Liver (tissue), 9 donors: ENCODE measurements around the gene CUX1. TPM values are rescaled to one million over a fixed set of nuclear protein-coding genes. Genes with fewer than 3 reads are reported as not detected.
"Not testable (repeated sequence)": the region's sequence is repeated elsewhere in the genome, so short reads cannot be mapped to it uniquely, and the experiment has no call there.

Experiments used
- DNase-seq: peaks from one replicate; pipeline ENCODE4 v3.0.0-alpha.2; 2017; ENCODE audit warnings: low spot score
- H3K27ac ChIP-seq, 2 donors: one replicate each; pipeline ENCODE4 v1.7.0; 2013; ENCODE audit warnings: inconsistent platforms in 2 of 2, low read length in 2 of 2, control low read depth in 1 of 2, low read depth in 1 of 2, mild to moderate bottlenecking in 1 of 2
- H3K27me3 ChIP-seq, 4 donors: one replicate each; pipeline versions ENCODE4 v1.6.1 to v1.7.0; 2013; ENCODE audit warnings: low read length in 3 of 4, inconsistent platforms in 1 of 4, mild to moderate bottlenecking in 1 of 4, moderate library complexity in 1 of 4; ENCODE audit not compliant: control insufficient read depth in 4 of 4, insufficient read depth in 4 of 4
- H3K36me3 ChIP-seq, 4 donors: one replicate each; pipeline versions ENCODE4 v1.6.1 to v1.7.0; 2013; ENCODE audit warnings: low read length in 3 of 4, mild to moderate bottlenecking in 3 of 4, low read depth in 1 of 4, moderate library complexity in 1 of 4; ENCODE audit not compliant: control insufficient read depth in 4 of 4, insufficient read depth in 3 of 4
- H3K4me1 ChIP-seq, 4 donors: one replicate each; pipeline versions ENCODE4 v1.6.1 to v1.7.0; 2013; ENCODE audit warnings: low read length in 3 of 4, mild to moderate bottlenecking in 3 of 4, moderate library complexity in 1 of 4; ENCODE audit not compliant: control insufficient read depth in 4 of 4, insufficient read depth in 4 of 4
- H3K4me3 ChIP-seq, 3 donors: one replicate each; pipeline versions ENCODE4 v1.6.1 to v1.7.0; 2013; ENCODE audit warnings: low read length in 3 of 3, control low read depth in 1 of 3, low read depth in 1 of 3, mild to moderate bottlenecking in 1 of 3
- H3K9ac ChIP-seq, 2 donors: one replicate each; pipeline ENCODE4 v1.7.0; 2013; ENCODE audit warnings: low read length in 2 of 2, mild to moderate bottlenecking in 2 of 2, moderate library complexity in 2 of 2, control low read depth in 1 of 2, low read depth in 1 of 2
- H3K9me3 ChIP-seq, 4 donors: one replicate each; pipeline versions ENCODE4 v1.6.1 to v1.7.0; 2013; ENCODE audit warnings: low read length in 3 of 4; ENCODE audit not compliant: control insufficient read depth in 4 of 4
- ATF3 ChIP-seq: IDR thresholded peaks from 2 replicates; pipeline ENCODE4 v1.6.1; 2016; ENCODE audit warnings: antibody characterized with exemption
- CTCF ChIP-seq: fragments of 150-350 bp; IDR thresholded peaks from 2 replicates; pipeline ENCODE4 v1.5.1; 2017; ENCODE audit warnings: improper control_type of control experiment, low read depth, low read length; ENCODE audit not compliant: missing input control
- EGR1 ChIP-seq, 2 donors: IDR thresholded peaks; 2 replicates each; pipeline ENCODE4 v1.6.1; 2016 to 2018; ENCODE audit warnings: antibody characterized with exemption in 2 of 2, low read depth in 2 of 2
- FOXA1 ChIP-seq: IDR thresholded peaks from 2 replicates; pipeline ENCODE4 v1.6.1; 2016; ENCODE audit warnings: antibody characterized with exemption
- FOXA2 ChIP-seq: IDR thresholded peaks from 2 replicates; pipeline ENCODE4 v1.6.1; 2016; ENCODE audit warnings: antibody characterized with exemption
- GABPA ChIP-seq, 2 donors: IDR thresholded peaks in 1 of 2; conservative IDR thresholded peaks in 1 of 2; 2 replicates each; pipeline ENCODE4 v1.6.1; 2016; ENCODE audit warnings: antibody characterized with exemption in 2 of 2, mild to moderate bottlenecking in 1 of 2, moderate library complexity in 1 of 2
- HNF4A ChIP-seq, 2 donors: conservative IDR thresholded peaks; 2 replicates each; pipeline ENCODE4 v1.6.1; 2016; ENCODE audit warnings: antibody characterized with exemption in 2 of 2, mild to moderate bottlenecking in 2 of 2
- HNF4G ChIP-seq: IDR thresholded peaks from 2 replicates; pipeline ENCODE4 v1.6.1; 2016; ENCODE audit warnings: antibody characterized with exemption
- JUND ChIP-seq, 2 donors: IDR thresholded peaks; 2 replicates each; pipeline ENCODE4 v1.6.1; 2016; ENCODE audit warnings: antibody characterized with exemption in 2 of 2
- MAX ChIP-seq: IDR thresholded peaks from 2 replicates; pipeline ENCODE4 v1.6.1; 2016; ENCODE audit warnings: antibody characterized with exemption
- NR2F2 ChIP-seq: IDR thresholded peaks from 2 replicates; pipeline ENCODE4 v1.6.1; 2016; ENCODE audit warnings: antibody characterized with exemption
- REST ChIP-seq: IDR thresholded peaks from 2 replicates; pipeline ENCODE4 v1.6.1; 2016; ENCODE audit warnings: antibody characterized with exemption, mild to moderate bottlenecking
- RXRA ChIP-seq, 2 donors: IDR thresholded peaks; 2 replicates each; pipeline ENCODE4 v1.6.1; 2017 to 2018; ENCODE audit warnings: antibody characterized with exemption in 2 of 2, mild to moderate bottlenecking in 1 of 2
- SP1 ChIP-seq: IDR thresholded peaks from 2 replicates; pipeline ENCODE4 v1.6.1; 2018; ENCODE audit warnings: antibody characterized with exemption, mild to moderate bottlenecking
- TAF1 ChIP-seq: conservative IDR thresholded peaks from 2 replicates; pipeline ENCODE4 v1.6.1; 2016; ENCODE audit warnings: antibody characterized with exemption, mild to moderate bottlenecking
- YY1 ChIP-seq: IDR thresholded peaks from 2 replicates; pipeline ENCODE4 v1.6.1; 2016; ENCODE audit warnings: antibody characterized with exemption, mild to moderate bottlenecking
- ZBTB33 ChIP-seq: IDR thresholded peaks from 2 replicates; pipeline ENCODE4 v1.6.1; 2016; ENCODE audit warnings: antibody characterized with exemption
- WGBS: extraction: QIAGEN DNeasy Blood & Tissue Kit; methylation state at CpG from one replicate; pipeline ENCODE4 v1.1.7; 2013; 5-methylcytosine and 5-hydroxymethylcytosine counted together
- polyA plus RNA-seq, 2 donors: library from polyadenylated mRNA; stranded (reverse) in 1 of 2; unstranded in 1 of 2; fragments of 200-250 nt in 1 of 2; fragments of >200 nt in 1 of 2; fragmentation: Nextera tagmentation in 1 of 2; extraction: Ambion mirVana in 1 of 2; gene quantifications; one replicate each; pipeline versions ENCODE4 v1.2.1 to v1.2.3, GENCODE V29; 2013 to 2015
- total RNA-seq, 2 donors: library from RNA; depleted of rRNA; stranded (reverse); fragments of >200 nt; gene quantifications; one replicate each; pipeline ENCODE4 v1.2.3, GENCODE V29; 2014
- donor health status: healthy.
- donor health status: healthy.
- donor health status: healthy.
- donor health status: healthy.
- donor health status: healthy.

CUX1 gene
- total and polyA plus RNA-seq, 4 donors: 18.6 to 40.6 (median 21.4) TPM

- TF ChIP-seq ATF3 (no peak), HNF4A (conservative IDR thresholded peaks at IDR 0.05) (no peak), NR2F2 (no peak), HNF4G (no peak), MAX (no peak)
These were observed 323.5 kb downstream of the CUX1 start (continued) for GRCh38 chr7:102140952-102141370.

- not testable (repeated sequence) for H3K4me1 ChIP-seq, H3K4me3 ChIP-seq, DNase-seq, H3K36me3 ChIP-seq, H3K9ac ChIP-seq, H3K27me3 ChIP-seq, H3K27ac ChIP-seq, H3K9me3 ChIP-seq
- WGBS: 96% methylated on average over 3 of the region's 3 CpGs
These were observed 325.0 kb downstream of the CUX1 start for GRCh38 chr7:102142433-102142832.

- DNase-seq: no peak
- no peak for TF ChIP-seq HNF4A (conservative IDR thresholded peaks at IDR 0.05)
- no peak for TF ChIP-seq GABPA (IDR thresholded peaks at IDR 0.05 in 1 of 2, conservative IDR thresholded peaks at IDR 0.05 in 1 of 2)
- TF ChIP-seq JUND (IDR thresholded peaks at IDR 0.05): no peak
- TF ChIP-seq MAX: no peak
- TF ChIP-seq ZBTB33: no peak
- no peak for TF ChIP-seq FOXA1
- no peak for TF ChIP-seq FOXA2
- no peak for TF ChIP-seq RXRA (IDR thresholded peaks at IDR 0.05)
- TF ChIP-seq REST: no peak
- TF ChIP-seq SP1: no peak
- TF ChIP-seq YY1: no peak
- no peak for TF ChIP-seq HNF4G
- no peak for TF ChIP-seq EGR1 (IDR thresholded peaks at IDR 0.05; ENCODE audit: low read depth in 2 of 2)
- TF ChIP-seq TAF1: no peak
- no peak for TF ChIP-seq CTCF
- Histone ChIP-seq H3K4me3 (no peak overlapping the region), H3K9ac (no peak overlapping the region), H3K27ac (no peak overlapping the region), H3K27me3 (no peaks in the 10 kb centered on the region), H3K9me3 (no peaks in the 10 kb centered on the region), H3K4me1 (no peaks in the 10 kb centered on the region), H3K36me3 (peaks cover 0 to 4% (median 0%) of the 10 kb centered on the region in 4 donors)
- 96% methylated on average over 18 of the region's 18 CpGs for WGBS
These were observed 328.7 kb downstream of the CUX1 start for GRCh38 chr7:102146122-102146521.
